Limb (tissue), 2 donors: Measurements from ENCODE around the gene DBT.
"Not testable (repeated sequence)": the region's sequence is repeated elsewhere in the genome, so short reads cannot be mapped to it uniquely, and the experiment has no call there.

Experiments
- DNase-seq, 2 donors: peaks; one replicate each; pipeline ENCODE4 v3.0.0-alpha.2; 2016; ENCODE audit errors: extremely low spot score in 2 of 2

DBT gene

GRCh38 chr1:100249537-100250257 lies at the start of gene DBT:
DBT (minus strand) TSS chr1:100249834; CDS start chr1:100249820, 14 bp downstream.
- DNase-seq: peak; percentile 93 to 97

GRCh38 chr1:100298512-100298911 lies 48.9 kb upstream of the DBT start:
- DNase-seq: no peak

GRCh38 chr1:100296997-100297396 lies 47.4 kb upstream of the DBT start:
- DNase-seq: not testable (repeated sequence)

GRCh38 chr1:100296140-100296539 lies 46.5 kb upstream of the DBT start:
- no peak for DNase-seq

- DNase-seq: no peak
Measured at GRCh38 chr1:100292711-100293110, 43.1 kb upstream of the DBT start.

GRCh38 chr1:100290291-100290690 lies 40.7 kb upstream of the DBT start:
- no peak for DNase-seq

- no peak for DNase-seq
Measured at GRCh38 chr1:100287162-100287561, 37.5 kb upstream of the DBT start.

GRCh38 chr1:100284591-100284990 lies 35.0 kb upstream of the DBT start:
- no peak for DNase-seq

- no peak for DNase-seq
Measured at GRCh38 chr1:100279954-100280682, 30.5 kb upstream of the DBT start.

- no peak for DNase-seq
Measured at GRCh38 chr1:100279358-100279923, 29.8 kb upstream of the DBT start.

- DNase-seq: no peak
Measured at GRCh38 chr1:100277866-100278265, 28.2 kb upstream of the DBT start.

GRCh38 chr1:100268202-100268601 lies 18.6 kb upstream of the DBT start:
- no peak for DNase-seq

GRCh38 chr1:100267284-100267683 lies 17.6 kb upstream of the DBT start:
- no peak for DNase-seq

GRCh38 chr1:100266741-100267140 lies 17.1 kb upstream of the DBT start:
- no peak for DNase-seq

- DNase-seq: peak; percentile 94 to 96
Measured at GRCh38 chr1:100265931-100266740, 16.5 kb upstream of the DBT start, which contains the start of gene RTCA. RTCA (plus strand) TSS chr1:100266216; CDS start chr1:100266376, 160 bp downstream.

- no peak for DNase-seq
Measured at GRCh38 chr1:100265562-100265930, 15.9 kb upstream of the DBT start.

- DNase-seq: not testable (repeated sequence)
Measured at GRCh38 chr1:100264081-100264480, 14.4 kb upstream of the DBT start.

GRCh38 chr1:100261686-100262085 lies 12.1 kb upstream of the DBT start:
- no peak for DNase-seq

- not testable (repeated sequence) for DNase-seq
Measured at GRCh38 chr1:100258427-100258826, 8.8 kb upstream of the DBT start.

GRCh38 chr1:100256273-100256672 lies 6.6 kb upstream of the DBT start:
- not testable (repeated sequence) for DNase-seq

- DNase-seq: no peak
Measured at GRCh38 chr1:100253552-100253951, 3.9 kb upstream of the DBT start.

GRCh38 chr1:100252901-100253300 lies 3.3 kb upstream of the DBT start:
- no peak for DNase-seq
